Prostate gland (tissue), 2 donors: ENCODE measurements around the gene TFF3. TPM values are rescaled to one million over a fixed set of nuclear protein-coding genes. Genes with fewer than 3 reads are reported as not detected.

Experiments used
- DNase-seq: peaks from one replicate; pipeline ENCODE4 v3.0.0-alpha.2; 2019; ENCODE audit warnings: low spot score
- H3K27ac ChIP-seq, 2 donors: fragments of 200-600 bp; sonication (generic); 2 replicates each; pipeline ENCODE4 v1.5.1; 2017 to 2019
- H3K27me3 ChIP-seq: fragments of 200-600 bp; sonication (generic); replicated peaks from 2 replicates; pipeline ENCODE4 v1.5.1; 2019; ENCODE audit not compliant: insufficient read depth
- H3K36me3 ChIP-seq, 2 donors: fragments of 200-600 bp; sonication (generic); 1 replicate in 1 of 2; 2 replicates in 1 of 2; pipeline versions ENCODE4 v1.5.1 to v1.8.1; 2017 to 2019
- H3K4me1 ChIP-seq: fragments of 200-600 bp; sonication (generic); replicated peaks from 2 replicates; pipeline ENCODE4 v1.5.1; 2019
- H3K4me3 ChIP-seq, 2 donors: fragments of 200-600 bp; sonication (generic); 2 replicates each; pipeline ENCODE4 v1.5.1; 2017 to 2019
- H3K9me3 ChIP-seq: fragments of 200-600 bp; sonication (generic); 2 replicates; pipeline ENCODE4 v1.5.1; 2017
- POLR2A ChIP-seq: fragments of 450-650 bp; IDR thresholded peaks from one replicate; pipeline ENCODE4 v1.6.1; 2016; ENCODE audit warnings: antibody characterized with exemption, mild to moderate bottlenecking
- POLR2AphosphoS5 ChIP-seq: sonication (generic); formaldehyde crosslinking; IDR thresholded peaks from one replicate; pipeline ENCODE4 v1.6.1; 2017; ENCODE audit warnings: antibody characterized with exemption
- WGBS: methylation state at CpG from one replicate; pipeline ENCODE4 v1.1.5; 2018; 5-methylcytosine and 5-hydroxymethylcytosine counted together
- intact Hi-C: fragments of 100-400 bp; cut with DNase I; formaldehyde crosslinking; loops from one replicate; pipeline ENCODE4 v1.14.2; 2022
- total RNA-seq, 2 donors: library from RNA; depleted of rRNA; stranded (reverse); fragments of >200 nt; gene quantifications; one replicate each; pipeline ENCODE4 v1.1.0, GENCODE V29; 2016
- TF ChIP-seq, protein P1 (sequence below), 4 experiments: fragments of 200-600 bp in 2 of 4; fragments of 450-650 bp in 2 of 4; sonication (generic) in 2 of 4; IDR thresholded peaks; 1 replicate in 3 of 4; 2 replicates in 1 of 4; pipeline ENCODE4 v1.5.1; 2016 to 2019; ENCODE audit warnings: antibody characterized with exemption in 4 of 4, mild to moderate bottlenecking in 2 of 4, moderate library complexity in 2 of 4

The TFF3 gene
- total RNA-seq, 2 donors from 2014 or later: 30.6 to 49.8 TPM

GRCh38 chr21:42348762-42349161 lies 33.6 kb upstream of the TFF3 start:
- Histone ChIP-seq H3K9me3 (no peaks in the 10 kb centered on the region), H3K27ac (no peak overlapping the region)
- intact Hi-C loops: no loop called here

DNA sequence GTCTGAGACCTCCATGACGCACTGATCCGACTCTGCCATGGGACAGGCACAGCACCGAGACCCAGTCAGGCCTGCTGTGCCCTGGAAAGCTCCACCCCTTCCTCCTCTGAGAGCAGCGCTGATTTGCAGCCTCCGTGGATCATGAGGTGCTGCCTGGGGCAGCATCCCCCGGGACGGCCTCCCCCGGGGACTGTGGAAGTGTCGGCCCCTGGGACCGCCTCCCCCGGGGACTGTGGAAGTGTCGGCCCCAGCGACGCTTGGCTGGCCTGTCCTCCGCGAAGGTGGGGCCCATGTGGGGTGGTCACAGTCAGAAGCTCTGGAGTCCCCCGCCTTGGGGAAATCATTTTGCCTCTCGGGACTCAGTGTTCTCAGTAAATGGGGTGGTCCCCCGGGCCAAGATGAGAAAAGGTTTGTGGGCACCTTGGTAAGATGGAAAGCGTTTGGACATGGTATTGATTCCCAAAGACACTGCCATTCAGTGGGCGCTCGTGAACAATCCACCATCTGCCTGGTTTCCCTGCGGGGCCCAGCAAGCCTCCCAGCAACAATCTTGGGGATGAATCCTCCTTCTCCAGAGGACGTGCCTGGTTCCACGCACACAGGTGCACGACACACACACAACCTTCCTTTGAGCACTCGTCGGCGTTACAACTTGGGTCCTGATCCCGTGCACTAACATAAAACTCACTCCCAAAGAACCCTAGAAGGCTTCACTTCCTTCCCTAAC lies 32.6 kb upstream of the TFF3 start:
- WGBS: 92% methylated on average over 27 of the region's 30 CpGs
- Histone ChIP-seq H3K36me3 (no peaks in the 10 kb centered on the region), H3K27ac (no peak overlapping the region), H3K9me3 (no peaks in the 10 kb centered on the region), H3K4me1 (no peaks in the 10 kb centered on the region), H3K27me3 (no peaks in the 10 kb centered on the region), H3K4me3 (no peak overlapping the region)
- TF ChIP-seq, protein P1, sequence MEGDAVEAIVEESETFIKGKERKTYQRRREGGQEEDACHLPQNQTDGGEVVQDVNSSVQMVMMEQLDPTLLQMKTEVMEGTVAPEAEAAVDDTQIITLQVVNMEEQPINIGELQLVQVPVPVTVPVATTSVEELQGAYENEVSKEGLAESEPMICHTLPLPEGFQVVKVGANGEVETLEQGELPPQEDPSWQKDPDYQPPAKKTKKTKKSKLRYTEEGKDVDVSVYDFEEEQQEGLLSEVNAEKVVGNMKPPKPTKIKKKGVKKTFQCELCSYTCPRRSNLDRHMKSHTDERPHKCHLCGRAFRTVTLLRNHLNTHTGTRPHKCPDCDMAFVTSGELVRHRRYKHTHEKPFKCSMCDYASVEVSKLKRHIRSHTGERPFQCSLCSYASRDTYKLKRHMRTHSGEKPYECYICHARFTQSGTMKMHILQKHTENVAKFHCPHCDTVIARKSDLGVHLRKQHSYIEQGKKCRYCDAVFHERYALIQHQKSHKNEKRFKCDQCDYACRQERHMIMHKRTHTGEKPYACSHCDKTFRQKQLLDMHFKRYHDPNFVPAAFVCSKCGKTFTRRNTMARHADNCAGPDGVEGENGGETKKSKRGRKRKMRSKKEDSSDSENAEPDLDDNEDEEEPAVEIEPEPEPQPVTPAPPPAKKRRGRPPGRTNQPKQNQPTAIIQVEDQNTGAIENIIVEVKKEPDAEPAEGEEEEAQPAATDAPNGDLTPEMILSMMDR (IDR thresholded peaks at IDR 0.05): no peak
- TF ChIP-seq POLR2AphosphoS5 (no peak), POLR2A (no peak)
- no peak for DNase-seq
- intact Hi-C loops: no loop called here

More at GRCh38 chr21:42348762-42349161, 33.6 kb upstream of the TFF3 start:
- Histone ChIP-seq H3K4me1 (no peaks in the 10 kb centered on the region), H3K4me3 (no peak overlapping the region), H3K27me3 (no peaks in the 10 kb centered on the region), H3K36me3 (no peaks in the 10 kb centered on the region)
- WGBS: 100% methylated on average over 2 of the region's 2 CpGs
- TF ChIP-seq POLR2A (no peak), POLR2AphosphoS5 (no peak)
- TF ChIP-seq, protein P1 (IDR thresholded peaks at IDR 0.05): no peak
- no peak for DNase-seq

DNA sequence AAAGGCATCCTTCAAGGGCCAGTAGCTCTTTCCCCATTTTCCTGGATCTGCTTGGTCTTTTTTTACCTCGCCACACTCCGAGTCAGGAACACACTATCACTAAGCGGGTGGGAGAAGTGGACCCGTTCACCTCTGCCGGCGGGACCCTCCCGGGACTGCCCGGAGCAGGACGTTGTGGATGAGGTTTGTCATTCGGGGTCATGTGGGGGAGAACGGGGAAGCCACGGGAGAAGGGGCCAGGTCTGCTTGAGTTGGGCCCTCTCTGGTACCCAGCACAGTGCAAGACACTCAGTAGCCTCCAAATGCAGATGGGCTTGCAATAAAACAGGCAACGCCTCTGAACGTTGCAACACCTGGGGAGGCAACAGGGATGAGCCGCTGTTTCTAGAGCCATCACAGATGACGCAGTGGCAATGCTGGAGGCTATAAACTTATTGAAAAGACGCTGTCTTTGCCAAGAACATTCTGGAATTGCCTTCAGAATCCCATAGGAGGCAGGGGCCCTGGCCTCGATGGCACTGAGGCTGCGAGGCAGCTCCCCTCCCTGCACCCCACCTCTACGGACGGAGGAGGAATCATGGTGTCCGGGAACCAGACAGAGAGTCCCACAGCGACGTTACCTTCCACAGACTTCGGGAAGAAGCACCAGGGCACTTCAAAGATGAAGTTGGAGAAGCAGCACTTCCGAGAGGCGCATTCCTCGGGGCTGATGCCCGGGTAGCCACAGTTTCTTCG lies 31.8 kb upstream of the TFF3 start:
- intact Hi-C loops: no loop called here
- H3K4me1 ChIP-seq: no peaks in the 10 kb centered on the region
- H3K4me3 ChIP-seq: no peak overlapping the region
- H3K36me3 ChIP-seq: no peaks in the 10 kb centered on the region
- no peaks in the 10 kb centered on the region for H3K27me3 ChIP-seq
- DNase-seq: no peak
- no peak overlapping the region for H3K27ac ChIP-seq
- no peaks in the 10 kb centered on the region for H3K9me3 ChIP-seq
- TF ChIP-seq POLR2A (no peak), POLR2AphosphoS5 (no peak)
- TF ChIP-seq, protein P1 (IDR thresholded peaks at IDR 0.05): no peak
- WGBS: 91% methylated on average over 30 of the region's 30 CpGs

DNA sequence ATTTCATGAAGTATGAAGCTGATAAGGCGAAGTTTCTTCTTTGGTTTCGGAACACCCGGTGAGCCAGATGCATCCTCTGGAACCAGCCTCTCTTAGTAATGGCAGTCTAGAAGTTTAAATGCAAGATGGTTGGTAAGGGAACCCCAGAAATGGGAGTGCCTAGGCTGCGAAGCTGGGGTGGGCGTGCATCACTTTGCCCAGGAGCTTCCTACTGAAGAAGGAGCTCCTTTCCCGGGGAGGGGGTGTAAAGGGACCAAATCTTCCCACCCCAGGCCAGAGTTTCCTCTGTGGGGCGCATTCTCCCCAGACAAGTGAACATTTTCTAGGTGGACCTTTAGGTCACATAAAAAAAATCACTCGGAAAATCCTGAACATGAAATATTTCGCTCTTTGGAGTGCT lies 31.2 kb upstream of the TFF3 start:
- TF ChIP-seq POLR2A (no peak), POLR2AphosphoS5 (no peak)
- TF ChIP-seq, protein P1 (IDR thresholded peaks at IDR 0.05): no peak
- Histone ChIP-seq H3K27ac (no peak overlapping the region), H3K36me3 (no peaks in the 10 kb centered on the region), H3K27me3 (no peaks in the 10 kb centered on the region), H3K4me3 (no peak overlapping the region), H3K4me1 (no peaks in the 10 kb centered on the region), H3K9me3 (no peaks in the 10 kb centered on the region)
- intact Hi-C loops: no loop called here
- no peak for DNase-seq
- 94% methylated on average over 9 of the region's 9 CpGs for WGBS
